ENCODE results near the gene NCEH1. TPM values are rescaled to one million over a fixed set of nuclear protein-coding genes. Genes with fewer than 3 reads are reported as not detected.

The NCEH1 gene
- total RNA-seq, 1 experiment from 2014 or later = 50.2 TPM

DNA sequence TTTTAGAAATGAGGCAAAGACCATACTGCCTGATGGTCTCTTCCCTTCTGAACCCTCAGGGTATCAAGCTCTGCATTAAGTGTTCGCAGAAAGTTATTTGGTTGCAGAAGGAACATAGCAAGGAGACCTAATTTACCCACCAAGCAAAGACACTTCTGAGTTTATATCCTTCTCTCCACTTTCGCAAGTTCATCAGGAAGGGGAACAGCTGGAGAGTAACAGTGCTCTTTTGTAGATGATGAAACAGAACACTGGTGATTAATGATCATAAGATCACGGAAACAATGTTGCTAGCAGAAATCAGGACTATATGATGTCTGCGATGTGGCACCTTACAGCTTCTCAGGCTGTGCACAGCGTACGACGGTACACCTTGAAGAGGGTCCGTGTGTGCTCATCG is 62.1 kb downstream of the NCEH1 start:
- no peak for DNase-seq (ENCODE audit: extremely low read depth, low read depth)

DNA sequence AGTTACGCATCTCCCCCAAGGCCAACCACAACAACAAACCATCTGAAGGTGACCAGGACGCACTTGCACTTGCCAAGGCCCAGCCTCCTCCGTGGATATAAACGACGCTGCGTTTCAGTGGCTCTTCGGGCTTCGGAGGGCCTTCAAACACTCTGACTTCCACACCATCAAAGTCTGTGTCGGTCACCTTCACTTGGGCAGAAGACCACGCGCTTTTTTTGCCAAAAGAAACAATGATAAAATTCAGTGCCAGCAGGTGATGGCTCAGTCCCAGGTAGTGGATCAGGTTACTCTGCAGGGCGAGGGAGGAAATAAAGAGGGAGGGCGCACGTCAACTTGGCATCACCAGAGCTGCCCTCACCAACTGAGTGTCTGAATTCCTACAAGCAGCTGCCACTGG is 63.0 kb downstream of the NCEH1 start:
- no peak for DNase-seq (ENCODE audit: extremely low read depth, low read depth)

DNA sequence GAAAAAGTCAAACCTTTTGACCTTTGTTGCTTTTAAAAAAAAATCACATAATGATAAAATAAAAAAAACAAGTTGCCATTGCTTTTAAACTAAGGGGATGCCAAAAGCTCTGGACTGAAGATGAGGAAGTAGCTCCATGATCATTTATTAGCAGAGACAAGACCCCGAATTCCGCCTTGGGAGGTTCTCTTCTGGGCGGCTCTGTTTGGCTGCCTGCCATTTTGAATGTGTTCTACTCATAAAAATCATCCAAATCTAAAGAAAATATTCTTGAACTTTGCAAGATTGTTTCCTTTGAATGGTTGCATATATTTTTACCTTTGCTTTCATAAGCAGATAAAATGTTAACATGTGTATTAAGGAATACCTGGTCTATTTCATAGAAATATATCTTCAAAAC is 63.8 kb downstream of the NCEH1 start:
- DNase-seq (ENCODE audit: extremely low read depth, low read depth) = no peak

DNA sequence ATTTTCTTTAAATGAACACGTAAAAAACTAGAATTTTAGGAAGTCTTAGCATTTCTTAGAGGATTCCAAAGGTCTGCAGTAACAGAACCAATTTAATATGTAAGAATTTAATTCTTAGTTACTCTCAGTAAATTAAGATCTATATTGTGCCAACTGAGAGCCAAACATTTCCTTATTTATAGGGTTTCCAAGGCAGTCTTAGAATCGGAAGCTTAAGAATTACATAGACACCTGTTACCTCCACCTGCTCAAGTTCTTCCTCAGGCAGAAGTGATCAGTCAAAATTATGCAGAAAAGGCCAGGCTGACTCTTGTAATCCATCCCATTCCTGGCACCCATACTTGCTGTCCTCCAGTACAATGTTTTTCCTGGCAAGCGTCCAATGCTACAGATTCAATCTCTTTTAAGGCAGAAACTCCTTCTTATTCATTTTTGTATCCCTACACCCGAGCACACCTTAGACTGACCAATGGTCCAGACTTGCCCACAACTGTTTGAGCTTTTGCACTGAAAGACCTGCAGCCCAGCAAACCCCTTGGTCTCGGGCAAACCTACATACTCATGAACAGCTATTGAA is 64.3 kb downstream of the NCEH1 start:
- DNase-seq (ENCODE audit: extremely low read depth, low read depth) = no peak

DNA sequence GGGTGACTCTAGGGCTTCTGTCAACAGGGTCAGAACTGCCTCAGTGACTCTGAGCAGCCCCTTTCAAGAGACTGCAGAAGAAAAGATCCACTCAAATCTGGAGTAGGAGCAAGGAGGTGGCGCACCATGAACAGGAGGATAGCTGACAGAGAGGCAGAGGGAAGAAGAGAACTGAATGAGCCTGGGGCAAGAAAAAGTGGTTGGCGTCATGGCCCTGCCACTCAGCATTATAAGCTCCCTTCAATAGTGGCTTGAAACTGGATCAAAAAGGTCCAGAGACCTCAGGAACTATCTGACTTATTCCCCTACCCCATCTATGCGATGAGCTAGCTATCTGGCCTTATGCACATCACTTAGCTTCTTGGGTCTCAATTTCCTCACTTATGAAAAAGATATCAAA is 66.6 kb downstream of the NCEH1 start:
- DNase-seq (ENCODE audit: extremely low read depth, low read depth) = no peak

DNA sequence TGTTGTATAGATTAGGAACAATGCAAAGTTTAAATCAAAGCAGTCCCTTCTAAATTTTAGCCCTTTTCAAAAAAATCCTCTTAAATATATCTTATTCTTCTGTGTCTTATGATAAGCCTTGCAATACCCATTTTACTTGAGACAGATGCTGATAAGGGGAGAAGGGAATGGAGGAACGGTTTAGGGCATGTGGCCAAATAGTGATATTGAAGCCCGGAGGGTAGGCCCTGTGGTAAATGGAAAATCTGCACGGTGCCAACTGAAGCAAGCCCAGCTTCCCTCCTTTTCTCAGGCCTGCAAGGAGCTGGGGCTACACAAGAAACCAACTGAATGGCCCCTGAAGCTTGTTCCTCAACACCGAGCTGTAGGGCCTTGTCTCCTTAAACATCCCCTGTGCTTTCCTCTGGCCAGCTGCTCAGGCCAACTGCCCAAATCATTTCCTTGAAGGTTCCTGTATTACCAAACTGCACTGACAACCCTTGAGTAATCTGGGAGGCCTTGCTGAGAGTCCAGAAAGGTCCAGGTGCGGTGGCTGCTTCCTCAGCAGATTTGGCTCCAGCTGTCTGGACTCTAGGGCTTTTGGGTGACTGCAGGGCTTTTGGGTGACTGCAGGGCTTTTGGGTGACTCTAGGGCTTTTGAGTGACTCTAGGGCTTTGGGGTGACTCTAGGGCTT is 67.2 kb downstream of the NCEH1 start:
- DNase-seq (ENCODE audit: extremely low read depth, low read depth) = no peak

DNA sequence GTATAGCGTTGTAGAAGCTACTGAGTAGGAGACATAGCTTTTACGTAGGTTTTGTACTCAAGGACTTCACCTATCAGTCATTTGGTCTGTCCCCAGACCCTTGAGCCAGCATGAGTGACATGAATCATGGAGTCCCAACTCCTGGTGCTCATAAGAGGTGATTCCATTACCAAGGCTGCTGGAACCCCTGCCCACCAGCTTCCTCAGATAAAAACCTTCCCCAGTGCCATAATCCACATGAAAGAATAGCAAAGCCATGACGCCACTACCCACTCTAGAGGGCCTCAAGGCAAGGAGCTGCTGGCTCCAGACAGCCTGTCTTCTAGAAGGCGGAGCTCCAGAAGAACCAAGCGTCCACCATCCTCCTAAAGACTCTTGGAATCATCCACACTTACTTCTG is 69.6 kb downstream of the NCEH1 start:
- DNase-seq (ENCODE audit: extremely low read depth, low read depth) = no peak

DNA sequence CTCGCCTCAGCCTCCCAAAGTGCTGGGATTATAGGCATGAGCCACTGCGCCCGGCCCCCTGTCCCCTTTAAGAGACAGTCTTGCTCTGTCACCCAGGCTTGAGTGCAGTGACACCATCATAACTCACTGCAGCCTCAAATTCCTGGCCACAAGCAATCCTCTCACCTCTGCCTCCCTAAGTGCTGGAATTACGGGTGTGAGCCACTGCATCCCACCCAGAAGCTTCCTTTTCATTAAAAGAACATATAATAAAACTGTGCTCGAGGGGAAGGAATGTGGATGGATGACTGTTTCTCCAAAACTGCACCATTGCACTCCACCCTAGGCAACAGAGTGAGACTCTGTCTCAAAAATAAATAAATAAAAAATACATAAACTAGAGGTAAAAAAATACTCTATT is 70.1 kb downstream of the NCEH1 start:
- DNase-seq (ENCODE audit: extremely low read depth, low read depth) = no peak

DNA sequence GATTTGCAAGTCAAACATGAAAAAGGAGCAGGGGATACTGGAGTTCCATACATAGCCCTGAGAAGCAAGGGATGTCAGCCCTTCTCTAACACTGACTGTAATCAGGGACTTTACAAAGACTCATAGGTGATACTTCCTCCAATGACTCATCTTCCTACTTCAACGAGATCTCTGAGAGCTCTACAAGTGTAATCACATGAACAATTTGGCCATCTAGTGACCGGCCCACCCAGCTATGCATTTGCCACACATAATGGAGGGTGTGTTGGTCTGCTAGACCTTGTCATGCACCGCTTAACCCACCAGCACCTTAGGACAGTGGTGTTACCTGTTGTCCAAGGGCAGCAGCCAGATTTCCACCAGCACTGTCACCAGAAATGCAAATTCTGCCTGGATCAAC is 75.3 kb downstream of the NCEH1 start:
- DNase-seq (ENCODE audit: extremely low read depth, low read depth) = no peak

DNA sequence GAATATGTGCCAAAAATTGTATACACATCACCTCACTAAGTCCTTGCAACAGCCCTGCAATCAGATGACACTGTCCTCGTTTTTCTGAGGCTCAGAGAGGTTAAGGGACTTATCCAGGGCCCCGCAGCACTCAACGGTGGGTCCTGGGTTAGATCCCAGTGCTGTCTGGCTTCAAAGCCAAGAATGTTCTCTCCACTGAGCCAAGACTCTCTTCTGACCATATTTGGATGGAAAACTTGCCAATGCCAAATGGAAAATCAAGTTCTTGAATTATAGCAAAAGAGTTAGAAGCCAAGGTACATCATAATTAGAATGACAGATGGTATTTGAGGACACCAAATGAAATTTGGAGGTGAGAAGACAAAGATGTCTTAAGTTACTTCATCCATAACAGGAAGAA is 75.9 kb downstream of the NCEH1 start:
- no peak for DNase-seq (ENCODE audit: extremely low read depth, low read depth)

DNA sequence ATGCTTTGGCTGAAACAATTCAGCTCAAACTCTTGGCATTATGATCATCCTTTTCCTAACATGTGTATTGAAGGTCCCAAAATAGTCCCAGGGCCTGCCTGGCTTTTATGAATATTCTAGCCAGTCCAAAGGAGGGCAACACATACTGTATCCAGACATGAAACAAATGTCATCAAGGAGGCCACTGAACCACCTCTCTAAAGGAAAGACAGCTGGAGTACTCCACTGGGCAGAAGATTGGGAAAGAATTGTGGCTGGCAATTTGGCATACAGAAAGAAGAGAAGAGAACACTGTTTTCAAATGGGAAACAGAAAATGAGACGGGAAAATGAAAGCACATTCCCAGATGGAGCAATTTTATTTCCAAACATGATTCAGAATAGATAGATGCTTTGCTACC is 80.6 kb downstream of the NCEH1 start:
- no peak for DNase-seq (ENCODE audit: extremely low read depth, low read depth)

DNA sequence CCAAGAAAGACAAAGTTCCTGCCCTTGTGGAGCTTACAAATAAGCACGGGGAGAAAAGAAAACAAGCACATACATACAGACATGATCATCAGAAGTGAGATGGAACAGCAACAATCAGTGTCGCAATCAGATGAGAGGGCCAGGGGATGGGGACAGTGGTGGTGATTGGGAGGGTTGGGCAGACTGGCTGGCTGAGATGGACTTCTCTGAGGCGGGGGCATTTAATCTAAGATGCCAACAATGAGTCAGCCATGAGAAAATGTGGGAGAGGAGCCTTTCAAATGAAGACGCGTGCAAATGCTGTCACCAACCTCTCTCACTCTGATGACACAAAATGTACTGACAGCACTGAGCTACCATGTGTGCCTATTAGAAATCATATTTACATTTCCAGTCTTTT is 81.4 kb downstream of the NCEH1 start:
- DNase-seq (ENCODE audit: extremely low read depth, low read depth) = no peak

DNA sequence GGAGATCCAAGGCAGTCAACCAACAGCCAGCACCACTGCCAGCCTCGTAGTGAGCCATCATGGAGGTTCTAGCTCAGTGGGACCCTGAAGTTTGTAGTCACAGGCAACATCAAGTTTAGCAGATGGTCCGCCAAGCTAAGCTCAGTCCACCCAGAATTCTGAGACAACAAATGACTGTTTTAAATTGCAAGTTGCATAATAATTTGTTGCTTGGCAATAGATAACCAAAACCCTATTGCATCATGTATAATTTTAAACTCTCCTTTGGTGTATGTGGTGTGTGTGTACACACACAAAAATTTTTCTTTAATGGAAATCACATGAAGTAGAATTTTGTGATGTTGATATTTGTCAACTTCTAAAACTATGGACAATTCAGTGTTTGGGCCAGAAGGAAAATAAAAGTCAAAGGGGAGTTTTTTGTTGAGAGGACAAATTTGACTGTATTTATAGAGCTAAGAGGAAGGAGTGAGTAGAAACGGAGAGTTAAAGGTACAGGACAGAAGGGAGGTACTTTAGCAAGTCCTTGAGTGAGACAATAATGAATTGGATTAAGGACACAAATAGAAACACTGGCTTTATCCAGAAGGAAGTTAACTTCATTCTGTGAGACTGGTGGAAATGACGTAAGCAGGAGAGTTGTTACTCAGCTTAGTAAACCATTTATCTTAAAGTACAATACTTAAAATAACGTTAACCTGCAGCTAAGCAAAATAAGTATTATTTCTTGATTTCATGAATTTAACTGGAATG is 83.6 kb downstream of the NCEH1 start:
- no peak for DNase-seq (ENCODE audit: extremely low read depth, low read depth)

DNA sequence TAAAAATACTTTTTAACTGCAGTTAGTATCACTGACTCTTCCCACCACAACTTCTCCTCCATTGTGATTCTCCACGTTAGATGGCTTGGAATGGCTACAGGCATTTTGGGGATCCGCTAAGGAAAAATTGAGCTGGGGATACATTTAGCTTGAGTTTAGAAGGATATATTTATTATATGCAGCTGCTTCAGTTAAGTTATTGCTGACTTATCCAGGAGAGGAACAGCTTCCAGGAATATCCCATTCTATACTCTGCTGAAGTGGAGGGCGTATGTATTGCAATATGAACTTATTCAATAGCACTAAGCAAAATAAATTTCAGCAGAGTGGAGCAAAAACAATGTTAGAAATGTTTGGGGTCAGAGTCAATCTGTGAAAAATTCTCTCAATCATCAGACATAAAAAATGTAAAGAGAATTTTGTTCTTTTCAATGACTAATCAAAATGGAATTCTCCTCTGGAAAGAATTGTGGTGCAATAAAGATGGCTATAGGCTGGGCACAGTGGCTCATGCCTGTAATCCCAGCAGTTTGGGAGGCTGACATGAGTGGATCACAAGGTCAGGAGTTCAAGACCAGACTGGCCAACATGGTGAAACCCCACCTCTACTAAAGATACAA is 84.7 kb downstream of the NCEH1 start:
- DNase-seq (ENCODE audit: extremely low read depth, low read depth) = no peak

DNA sequence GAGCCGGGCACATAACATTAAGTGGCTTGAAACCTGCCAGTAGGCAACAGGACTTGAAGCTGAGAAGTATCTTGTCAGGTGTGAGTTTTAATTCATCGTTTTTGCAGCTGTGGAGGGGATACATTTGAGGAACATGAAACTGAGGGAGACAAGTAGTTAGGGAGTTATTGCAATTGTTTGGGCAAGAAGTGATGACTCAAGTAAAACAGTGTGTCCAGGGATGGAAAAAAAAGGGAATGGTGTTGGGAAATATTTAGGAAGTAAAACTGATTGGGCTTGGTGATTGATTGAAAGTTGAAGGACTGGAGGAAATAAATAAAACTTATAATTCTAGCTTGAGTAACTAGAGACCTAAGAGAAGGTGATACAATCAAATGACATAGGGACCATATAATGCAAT is 85.5 kb downstream of the NCEH1 start:
- DNase-seq (ENCODE audit: extremely low read depth, low read depth) = no peak

DNA sequence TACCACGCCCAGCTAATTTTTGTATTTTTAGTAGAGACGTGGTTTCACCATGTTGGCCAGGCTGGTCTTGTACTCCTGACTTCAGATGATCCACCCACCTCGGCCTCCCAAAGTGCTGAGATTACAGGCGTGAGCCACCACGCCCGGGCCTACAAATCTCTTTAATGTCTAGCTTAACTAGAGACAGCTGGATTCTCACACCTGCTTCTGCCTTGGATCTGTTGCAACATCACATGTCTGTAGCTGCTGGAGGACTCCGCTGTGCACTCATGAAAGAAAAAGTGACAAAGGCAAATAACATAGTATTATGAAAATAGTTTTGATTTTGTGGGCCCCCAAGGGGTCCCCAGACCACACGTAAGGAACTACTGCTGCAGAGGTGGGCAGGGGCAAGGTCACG is 85.9 kb downstream of the NCEH1 start:
- no peak for DNase-seq (ENCODE audit: extremely low read depth, low read depth)

DNA sequence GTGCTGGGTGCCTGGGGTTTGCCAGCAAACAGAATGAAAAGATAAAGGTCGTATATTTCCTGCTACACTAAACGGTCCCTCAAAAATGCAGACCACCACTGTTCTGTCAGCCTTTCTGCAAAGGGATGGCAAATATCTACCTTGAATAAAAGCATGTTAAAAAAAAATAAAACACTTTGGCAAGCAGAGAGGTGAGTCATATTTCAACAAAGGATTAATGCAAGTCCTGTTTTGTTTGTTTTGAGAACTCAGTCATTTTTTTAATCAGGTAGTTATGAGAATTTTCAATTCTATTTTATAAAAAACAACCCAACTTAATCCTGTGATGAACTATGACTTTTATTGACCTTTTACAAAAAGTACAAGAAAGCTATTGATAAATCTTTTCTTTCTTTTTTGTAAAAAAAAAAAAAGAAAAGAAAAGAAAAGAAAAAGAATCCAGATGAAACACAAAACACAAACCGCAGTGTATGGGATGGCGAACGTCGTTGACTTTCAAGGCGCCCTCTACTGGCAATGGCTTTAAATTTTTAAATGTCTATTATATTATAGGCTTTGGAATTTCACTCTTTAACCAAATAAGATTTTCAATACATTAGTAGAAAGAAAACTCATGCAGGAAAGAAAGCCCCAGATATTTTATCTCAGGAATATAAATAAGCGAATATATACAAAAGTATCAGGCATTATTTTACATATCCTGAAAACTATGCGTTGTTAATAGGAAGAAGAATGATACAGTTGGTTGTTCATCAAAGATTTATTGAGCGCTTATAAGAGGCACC is 87.8 kb downstream of the NCEH1 start:
- peak; percentile 28 for DNase-seq (ENCODE audit: extremely low read depth, low read depth)

DNA sequence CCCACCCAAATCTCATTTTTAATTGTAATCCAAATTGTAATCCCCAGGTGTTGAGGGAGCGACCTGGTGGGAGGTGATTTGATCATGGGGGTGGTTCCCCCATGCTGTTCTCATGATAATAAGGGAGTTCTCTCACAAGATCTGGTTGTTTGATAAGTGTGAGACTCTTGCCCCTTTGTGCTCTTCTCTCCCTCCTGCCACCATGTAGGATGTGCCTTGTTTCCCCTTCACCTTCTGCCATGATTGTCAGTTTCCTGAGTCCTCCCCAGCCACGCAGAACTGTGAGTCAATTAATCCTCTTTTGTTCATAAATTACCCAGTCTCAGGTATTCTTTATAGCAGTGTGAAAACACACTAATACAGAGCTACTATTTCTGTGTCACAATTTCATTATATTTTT is 88.7 kb downstream of the NCEH1 start:
- no peak for DNase-seq (ENCODE audit: extremely low read depth, low read depth)

DNA sequence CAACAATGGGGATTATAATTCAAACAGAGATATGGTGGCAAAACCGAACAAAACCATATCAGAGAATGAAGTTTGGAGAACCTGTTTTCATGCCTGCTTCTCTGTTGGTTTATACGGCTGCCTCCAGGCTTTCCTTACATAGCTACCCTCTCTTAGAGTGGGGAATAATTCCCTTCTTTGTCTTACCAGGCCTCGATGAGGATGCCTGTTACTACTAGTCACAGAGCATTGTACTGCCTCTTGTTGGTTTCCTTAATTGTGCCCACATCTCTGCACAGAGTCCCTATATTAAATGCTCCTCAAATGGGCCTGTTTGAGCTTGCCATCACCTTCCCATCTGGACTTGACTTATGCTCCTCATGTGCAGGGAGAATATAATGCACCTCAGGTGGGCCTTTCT is 92.9 kb downstream of the NCEH1 start:
- no peak for DNase-seq (ENCODE audit: extremely low read depth, low read depth)

DNA sequence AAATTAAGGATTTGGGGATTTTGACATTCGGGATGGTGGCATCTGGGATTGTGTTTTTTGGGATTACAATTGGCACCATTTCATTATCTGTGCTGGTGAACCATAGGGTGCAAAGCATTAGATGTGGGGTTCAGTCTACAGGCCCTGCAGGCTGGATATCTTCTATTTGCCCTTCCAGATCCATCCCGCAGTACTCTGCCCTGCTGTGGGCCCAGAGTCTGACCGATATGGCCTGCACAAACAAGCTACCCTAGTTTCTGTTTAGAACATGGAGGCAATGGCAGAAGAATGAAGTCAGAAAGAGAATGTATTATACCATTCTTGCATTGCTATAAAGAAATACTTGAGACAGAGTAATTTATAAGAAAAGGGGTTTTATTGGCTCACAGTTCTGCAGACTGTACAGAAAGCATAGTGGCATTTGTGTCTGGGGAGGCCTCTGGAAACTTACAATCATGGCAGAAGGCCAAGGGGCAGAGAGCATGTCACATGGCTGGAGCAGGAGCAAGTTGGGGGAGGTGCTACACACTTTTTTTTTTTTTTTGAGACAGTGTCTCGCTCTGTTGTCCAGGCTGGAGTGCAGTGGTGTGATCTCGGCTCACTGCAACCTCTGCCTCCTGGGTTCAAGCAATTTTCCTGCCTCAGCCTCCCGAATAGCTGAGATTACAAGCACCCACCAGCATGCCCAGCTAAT is 93.7 kb downstream of the NCEH1 start:
- no peak for DNase-seq (ENCODE audit: extremely low read depth, low read depth)

All from NCI-H460 (cell line).